Activated T-cell treated with anti-CD3 and anti-CD28 coated beads, Interleukin-2, amount 50 U/mL, for 24 hours (primary cell): ENCODE results near the gene GORASP1.

Source experiments
- DNase-seq: peaks from one replicate; pipeline ENCODE4 v3.0.0-alpha.2; 2020
- H3K27ac Mint-ChIP-seq: 2 replicates; pipeline ENCODE4 v1.8.0; 2020; ENCODE audit warnings: mild to moderate bottlenecking, mixed read lengths
- H3K27me3 Mint-ChIP-seq: 2 replicates; pipeline ENCODE4 v1.8.0; 2020; ENCODE audit warnings: mixed read lengths
- H3K36me3 Mint-ChIP-seq: 2 replicates; pipeline ENCODE4 v1.8.0; 2020; ENCODE audit warnings: low read depth, mixed read lengths
- H3K4me1 Mint-ChIP-seq: 2 replicates; pipeline ENCODE4 v1.8.0; 2020; ENCODE audit warnings: low read depth, mixed read lengths
- H3K4me3 Mint-ChIP-seq: 2 replicates; pipeline ENCODE4 v1.8.0; 2020; ENCODE audit warnings: mild to moderate bottlenecking, moderate library complexity, mixed read lengths
- H3K9me3 Mint-ChIP-seq: 2 replicates; pipeline ENCODE4 v1.8.0; 2020; ENCODE audit warnings: mixed read lengths

GORASP1 gene

GRCh38 chr3:39107388-39108199, at the start of gene GORASP1, which contains the start of gene TTC21A:
GORASP1 (minus strand) TSS chr3:39107627; CDS start chr3:39107541, 86 bp downstream.
TTC21A (plus strand) TSS chr3:39107680; CDS start chr3:39107838, 158 bp downstream.
- peak within 1 kb of the TSS; percentile 85 for H3K27ac Mint-ChIP-seq
- H3K27me3 Mint-ChIP-seq, result no peaks in the 10 kb centered on the region
- H3K4me1 Mint-ChIP-seq, result peaks cover 51% of the 10 kb centered on the region
- peak; percentile 81 for DNase-seq
- peaks cover 8% of the 10 kb centered on the region for H3K36me3 Mint-ChIP-seq
- H3K4me3 Mint-ChIP-seq, result peak within 1 kb of the TSS; percentile 93
- no peaks in the 10 kb centered on the region for H3K9me3 Mint-ChIP-seq

DNA sequence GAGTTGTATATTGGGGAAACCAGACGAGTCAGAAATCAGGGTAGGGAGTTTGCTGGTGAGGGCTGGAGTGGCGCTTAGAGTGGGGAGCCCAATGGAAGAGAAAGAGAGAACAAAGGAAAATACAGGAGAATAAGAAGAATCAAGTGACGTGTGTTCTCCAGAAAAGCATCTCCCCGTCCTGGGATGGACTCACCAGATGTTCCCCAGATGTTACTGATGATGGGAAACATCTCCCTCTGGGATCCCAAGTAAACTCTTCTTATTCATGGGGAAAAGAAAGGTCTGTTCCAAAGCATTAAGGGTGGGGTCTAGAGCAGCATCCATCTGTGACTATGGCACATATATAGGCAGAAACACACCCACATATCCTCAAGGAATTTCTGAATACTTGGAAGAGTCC, 49.0 kb upstream of the GORASP1 start:
- H3K4me1 Mint-ChIP-seq, result peaks cover 26% of the 10 kb centered on the region
- H3K27ac Mint-ChIP-seq, result no peak overlapping the region

GRCh38 chr3:39154280-39155021, 47.0 kb upstream of the GORASP1 start:
- Mint-ChIP-seq H3K36me3 (peaks cover 32% of the 10 kb centered on the region), H3K27ac (peak overlapping the region; percentile 90), H3K4me3 (peak overlapping the region; percentile 74), H3K4me1 (peaks cover 45% of the 10 kb centered on the region), H3K9me3 (no peaks in the 10 kb centered on the region), H3K27me3 (no peaks in the 10 kb centered on the region)
- no peak for DNase-seq

More for the DNA sequence above, 49.0 kb upstream of the GORASP1 start:
- Mint-ChIP-seq H3K27me3 (no peaks in the 10 kb centered on the region), H3K4me3 (no peak overlapping the region), H3K9me3 (no peaks in the 10 kb centered on the region), H3K36me3 (peaks cover 13% of the 10 kb centered on the region)
- no peak for DNase-seq

GRCh38 chr3:39153977-39154279, 46.5 kb upstream of the GORASP1 start:
- H3K4me1 Mint-ChIP-seq, result peaks cover 51% of the 10 kb centered on the region
- H3K27ac Mint-ChIP-seq, result peak overlapping the region; percentile 90
- no peaks in the 10 kb centered on the region for H3K27me3 Mint-ChIP-seq
- H3K9me3 Mint-ChIP-seq, result no peaks in the 10 kb centered on the region
- DNase-seq, result no peak
- H3K36me3 Mint-ChIP-seq, result peaks cover 38% of the 10 kb centered on the region
- H3K4me3 Mint-ChIP-seq, result peak overlapping the region; percentile 74

GRCh38 chr3:39150803-39151631, 43.6 kb upstream of the GORASP1 start:
- no peaks in the 10 kb centered on the region for H3K9me3 Mint-ChIP-seq
- H3K4me3 Mint-ChIP-seq, result peak overlapping the region; percentile 90
- peak overlapping the region; percentile 99 for H3K27ac Mint-ChIP-seq
- H3K4me1 Mint-ChIP-seq, result peaks cover 77% of the 10 kb centered on the region
- peaks cover 67% of the 10 kb centered on the region for H3K36me3 Mint-ChIP-seq
- no peaks in the 10 kb centered on the region for H3K27me3 Mint-ChIP-seq
- peak; percentile 82 for DNase-seq

GRCh38 chr3:39150148-39150802, 42.8 kb upstream of the GORASP1 start:
- DNase-seq, result no peak
- peak overlapping the region; percentile 90 for H3K4me3 Mint-ChIP-seq
- no peaks in the 10 kb centered on the region for H3K27me3 Mint-ChIP-seq
- H3K9me3 Mint-ChIP-seq, result no peaks in the 10 kb centered on the region
- peak overlapping the region; percentile 99 for H3K27ac Mint-ChIP-seq
- peaks cover 74% of the 10 kb centered on the region for H3K36me3 Mint-ChIP-seq
- H3K4me1 Mint-ChIP-seq, result peaks cover 76% of the 10 kb centered on the region

- no peak for DNase-seq
- peak overlapping the region; percentile 90 for H3K4me3 Mint-ChIP-seq
- no peaks in the 10 kb centered on the region for H3K27me3 Mint-ChIP-seq
- H3K9me3 Mint-ChIP-seq, result no peaks in the 10 kb centered on the region
- peak overlapping the region; percentile 99 for H3K27ac Mint-ChIP-seq
- peaks cover 81% of the 10 kb centered on the region for H3K36me3 Mint-ChIP-seq
- H3K4me1 Mint-ChIP-seq, result peaks cover 77% of the 10 kb centered on the region
Observed at GRCh38 chr3:39149498-39150147, 42.2 kb upstream of the GORASP1 start.

DNA sequence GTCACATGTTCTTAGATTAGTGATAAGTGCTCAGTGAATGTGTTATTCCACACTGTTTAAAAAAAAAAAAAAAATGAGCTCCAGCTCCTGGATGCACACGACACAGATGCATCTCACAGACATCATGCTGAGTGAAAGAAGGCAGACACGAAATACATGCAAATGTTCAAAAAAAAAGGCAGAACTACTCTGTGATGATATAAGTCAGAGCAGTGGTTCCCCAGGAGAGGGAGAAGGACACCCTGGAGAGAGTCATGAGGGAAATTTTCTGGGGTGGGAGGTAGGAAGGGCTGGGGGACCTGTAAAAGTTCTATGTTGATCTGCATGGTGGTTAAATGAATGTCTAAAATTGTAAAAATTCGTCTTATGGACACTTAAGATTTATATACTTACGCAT, 41.6 kb upstream of the GORASP1 start:
- H3K27ac Mint-ChIP-seq, result peak overlapping the region; percentile 99
- H3K36me3 Mint-ChIP-seq, result peaks cover 86% of the 10 kb centered on the region

DNA sequence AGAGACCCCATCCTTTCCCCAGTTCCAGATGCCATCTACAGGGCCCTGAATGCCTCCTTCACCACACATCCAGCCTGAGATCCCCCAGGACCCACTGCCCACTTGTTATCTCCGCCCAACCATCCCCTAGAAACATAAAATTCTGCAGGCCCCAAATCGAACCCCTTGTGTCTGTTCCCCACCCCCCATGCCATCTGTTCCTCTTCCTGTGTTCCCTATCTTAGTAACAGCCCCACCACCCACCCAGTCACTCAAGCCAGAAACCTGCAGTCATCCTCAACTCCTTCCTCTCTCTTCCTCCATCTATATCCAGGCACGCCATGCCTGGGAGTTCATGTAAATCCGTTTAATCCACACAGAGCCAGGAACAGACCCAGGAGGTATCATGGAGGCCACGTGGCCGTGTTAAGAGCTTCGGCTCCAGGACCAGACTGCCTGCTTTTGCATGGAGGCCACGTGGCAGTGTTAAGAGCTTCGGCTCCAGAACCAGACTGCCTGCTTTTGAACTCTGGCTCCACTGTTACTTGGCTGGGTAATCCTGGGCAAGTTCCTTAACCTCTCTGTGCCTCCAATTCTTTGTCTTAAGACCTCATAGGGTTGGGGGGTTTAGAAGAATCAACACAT, 41.1 kb upstream of the GORASP1 start:
- peak overlapping the region; percentile 99 for H3K27ac Mint-ChIP-seq
- no peaks in the 10 kb centered on the region for H3K9me3 Mint-ChIP-seq
- peak; percentile 42 for DNase-seq
- H3K27me3 Mint-ChIP-seq, result no peaks in the 10 kb centered on the region
- H3K4me1 Mint-ChIP-seq, result peaks cover 75% of the 10 kb centered on the region
- H3K36me3 Mint-ChIP-seq, result peaks cover 91% of the 10 kb centered on the region
- H3K4me3 Mint-ChIP-seq, result peak overlapping the region; percentile 90

More for the DNA sequence above, 41.6 kb upstream of the GORASP1 start:
- DNase-seq, result no peak
- Mint-ChIP-seq H3K27me3 (no peaks in the 10 kb centered on the region), H3K4me3 (peak overlapping the region; percentile 90), H3K9me3 (no peaks in the 10 kb centered on the region), H3K4me1 (peaks cover 77% of the 10 kb centered on the region)

DNA sequence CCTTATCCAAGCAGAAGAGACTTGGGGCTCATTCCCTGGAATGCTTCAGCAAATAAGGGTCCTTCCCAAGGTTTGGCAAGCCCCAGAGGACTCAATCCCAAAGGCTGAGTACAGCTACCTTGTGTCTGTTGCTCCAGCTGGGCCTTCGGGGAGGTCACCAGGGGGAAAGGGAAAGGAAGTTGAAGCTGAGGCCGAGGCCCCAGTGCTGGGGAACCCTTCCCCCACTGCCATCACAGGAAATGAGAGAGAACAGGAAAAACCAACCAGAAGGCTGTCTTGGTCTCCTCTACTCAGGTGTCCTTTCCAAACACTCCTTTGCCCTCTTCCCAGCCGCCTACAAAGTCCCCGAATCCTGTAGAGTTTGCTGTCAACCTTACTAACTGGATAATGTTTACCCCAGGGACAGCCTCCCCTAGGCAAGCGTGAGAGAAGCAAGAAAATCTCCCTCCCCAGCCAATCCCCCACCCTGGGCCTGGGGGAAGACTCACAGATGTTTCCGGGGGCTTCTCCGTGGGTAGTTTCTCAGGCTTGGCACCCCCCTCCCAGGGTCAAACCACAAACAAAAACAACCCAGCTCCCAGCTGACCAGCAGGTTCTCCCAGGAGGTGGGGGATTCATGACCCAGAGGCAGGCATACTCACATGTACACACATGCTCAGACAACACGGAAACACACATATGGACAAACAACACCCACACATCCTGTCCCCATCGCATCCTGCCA, 40.4 kb upstream of the GORASP1 start:
- Mint-ChIP-seq H3K36me3 (peaks cover 98% of the 10 kb centered on the region), H3K4me1 (peaks cover 81% of the 10 kb centered on the region), H3K9me3 (no peaks in the 10 kb centered on the region), H3K27ac (peak overlapping the region; percentile 99), H3K27me3 (no peaks in the 10 kb centered on the region), H3K4me3 (peak overlapping the region; percentile 90)
- DNase-seq, result peak; percentile 49

DNA sequence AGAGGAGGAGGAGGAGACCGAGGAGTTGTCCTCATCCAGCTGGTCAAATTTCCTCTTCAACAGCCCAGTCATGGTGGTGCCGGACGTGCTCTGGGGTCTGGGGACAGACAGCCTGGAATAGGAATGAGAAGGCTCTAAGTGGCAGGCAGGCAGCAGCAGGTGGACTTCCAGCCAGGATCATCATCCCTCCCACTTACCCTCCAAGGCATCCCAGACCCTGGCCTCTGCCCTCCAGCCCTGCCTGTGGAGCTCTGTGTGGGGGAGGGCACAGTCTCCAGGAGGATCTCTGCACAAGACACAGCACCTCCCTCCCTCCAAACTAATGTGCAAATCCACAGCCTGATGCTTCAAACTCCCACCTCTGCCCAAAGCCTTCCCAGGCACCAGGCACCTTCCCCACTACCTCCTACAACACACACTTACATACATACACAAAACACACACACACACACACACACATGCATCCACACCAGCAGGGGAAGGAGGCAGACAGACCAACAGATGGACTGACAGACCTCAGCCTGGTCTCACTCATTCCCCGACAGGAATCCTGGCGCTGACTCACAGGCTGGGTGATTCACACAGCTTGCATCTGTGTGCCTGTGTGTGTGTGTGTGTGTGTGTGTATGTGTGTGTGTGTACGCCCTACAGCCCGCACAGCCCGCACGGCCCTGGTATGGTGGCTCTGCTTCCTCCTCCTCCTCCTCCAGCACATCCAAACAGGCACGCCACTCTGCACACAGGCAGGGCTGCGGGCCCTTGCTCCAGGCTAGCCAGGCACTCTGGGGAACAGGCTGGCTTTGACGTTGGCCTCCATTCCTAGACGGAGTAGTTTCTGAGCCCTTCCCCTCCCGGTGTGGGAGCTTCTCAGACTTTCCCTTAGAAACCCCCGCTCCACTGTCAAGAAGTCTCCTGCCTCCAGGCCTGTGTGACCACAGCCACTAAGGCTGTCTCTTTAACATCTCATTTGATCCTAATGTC, 39.5 kb upstream of the GORASP1 start:
- Mint-ChIP-seq H3K9me3 (no peaks in the 10 kb centered on the region), H3K4me3 (peak overlapping the region; percentile 90), H3K27ac (peak overlapping the region; percentile 99), H3K36me3 (peaks cover 100% of the 10 kb centered on the region), H3K4me1 (peaks cover 86% of the 10 kb centered on the region), H3K27me3 (no peaks in the 10 kb centered on the region)
- peak; percentile 78 for DNase-seq

DNA sequence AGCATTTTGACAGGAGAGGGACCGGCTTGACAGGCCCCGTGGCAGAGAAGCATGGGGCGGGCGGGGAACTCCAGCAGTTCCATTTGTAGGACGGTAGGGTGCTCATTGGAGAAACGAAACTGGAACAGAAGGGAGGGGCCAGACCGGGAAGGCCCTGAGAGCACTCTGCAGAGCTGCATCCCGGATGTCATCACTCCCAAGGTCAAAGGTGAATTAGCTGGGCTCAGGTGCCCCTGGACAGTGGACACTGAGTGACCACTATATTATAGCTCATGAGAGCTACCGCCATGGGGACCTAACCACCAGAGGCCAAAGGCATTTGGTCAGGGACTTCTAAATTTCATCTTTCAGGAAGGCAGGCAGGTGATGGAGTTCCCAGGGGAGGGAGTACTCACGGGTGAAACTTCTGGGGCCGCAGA, 38.7 kb upstream of the GORASP1 start:
- Mint-ChIP-seq H3K36me3 (peaks cover 100% of the 10 kb centered on the region), H3K27ac (peak overlapping the region; percentile 99), H3K9me3 (no peaks in the 10 kb centered on the region), H3K27me3 (no peaks in the 10 kb centered on the region), H3K4me3 (peak overlapping the region; percentile 90), H3K4me1 (peaks cover 88% of the 10 kb centered on the region)
- no peak for DNase-seq
